Right atrium auricular region (tissue), 2 donors: ENCODE data around the gene RPL11. TPM values are rescaled to one million over a fixed set of nuclear protein-coding genes. Genes with fewer than 3 reads are reported as not detected.
"Not testable (repeated sequence)": the region's sequence is repeated elsewhere in the genome, so short reads cannot be mapped to it uniquely, and the experiment has no call there.

Experiments used
- DNase-seq: peaks from one replicate; pipeline ENCODE4 v3.0.0-alpha.2; 2019; ENCODE audit warnings: low spot score
- H3K27ac ChIP-seq, 2 donors: fragments of 200-600 bp; sonication (generic); 1 replicate in 1 of 2; 2 replicates in 1 of 2; pipeline ENCODE4 v1.5.1; 2016 to 2019
- H3K27me3 ChIP-seq, 2 donors: fragments of 200-600 bp; sonication (generic); one replicate each; pipeline versions ENCODE4 v1.5.1 to v1.6.0; 2017 to 2019
- H3K36me3 ChIP-seq: fragments of 200-600 bp; sonication (generic); one replicate; pipeline ENCODE4 v1.5.1; 2016
- H3K4me1 ChIP-seq, 2 donors: fragments of 200-600 bp; sonication (generic); one replicate each; pipeline versions ENCODE4 v1.5.1 to v1.6.0; 2017 to 2019
- H3K4me3 ChIP-seq, 2 donors: fragments of 200-600 bp; sonication (generic); 1 replicate in 1 of 2; 2 replicates in 1 of 2; pipeline ENCODE4 v1.5.1; 2017 to 2019; ENCODE audit warnings: mild to moderate bottlenecking in 1 of 2, moderate library complexity in 1 of 2
- H3K9me3 ChIP-seq, 2 donors: fragments of 200-600 bp; sonication (generic); one replicate each; pipeline ENCODE4 v1.5.1; 2019
- CTCF ChIP-seq, 2 donors: fragments of 200-600 bp; sonication (generic); IDR thresholded peaks; one replicate each; pipeline ENCODE4 v1.5.1; 2019; ENCODE audit warnings: antibody characterized with exemption in 2 of 2
- total RNA-seq, 2 donors: library from RNA; depleted of rRNA; stranded (reverse); fragments of >200 nt; gene quantifications; one replicate each; pipeline ENCODE4 v1.1.0, GENCODE V29; 2016

The RPL11 gene
- total RNA-seq, 2 donors from 2014 or later, result 391 to 585 TPM

DNA sequence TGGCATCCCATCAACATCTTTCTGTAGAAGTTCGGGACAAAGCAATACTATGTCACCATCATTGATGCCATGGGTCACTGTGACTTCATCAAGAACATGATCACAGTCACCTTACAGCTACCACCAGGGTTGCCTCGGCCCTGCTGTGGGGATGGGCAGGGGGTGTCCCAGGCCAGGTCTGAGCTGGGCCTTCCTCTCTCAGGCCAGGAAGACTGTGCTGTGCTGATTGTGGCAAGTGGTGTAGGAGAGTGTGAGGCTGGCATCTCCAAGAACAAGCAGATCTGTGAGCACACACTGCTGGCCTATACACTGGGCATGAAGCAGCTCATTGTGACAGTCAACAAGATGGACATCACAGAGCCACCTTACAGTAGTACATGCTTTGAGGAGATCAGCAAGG, 20.9 kb upstream of the RPL11 start:
- Histone ChIP-seq H3K36me3 (no peaks in the 10 kb centered on the region), H3K4me3 (no peak overlapping the region), H3K27me3 (no peaks in the 10 kb centered on the region), H3K4me1 (no peaks in the 10 kb centered on the region), H3K27ac (no peak overlapping the region), H3K9me3 (no peaks in the 10 kb centered on the region)
- no peak for TF ChIP-seq CTCF (IDR thresholded peaks at IDR 0.05)
- no peak for DNase-seq

DNA sequence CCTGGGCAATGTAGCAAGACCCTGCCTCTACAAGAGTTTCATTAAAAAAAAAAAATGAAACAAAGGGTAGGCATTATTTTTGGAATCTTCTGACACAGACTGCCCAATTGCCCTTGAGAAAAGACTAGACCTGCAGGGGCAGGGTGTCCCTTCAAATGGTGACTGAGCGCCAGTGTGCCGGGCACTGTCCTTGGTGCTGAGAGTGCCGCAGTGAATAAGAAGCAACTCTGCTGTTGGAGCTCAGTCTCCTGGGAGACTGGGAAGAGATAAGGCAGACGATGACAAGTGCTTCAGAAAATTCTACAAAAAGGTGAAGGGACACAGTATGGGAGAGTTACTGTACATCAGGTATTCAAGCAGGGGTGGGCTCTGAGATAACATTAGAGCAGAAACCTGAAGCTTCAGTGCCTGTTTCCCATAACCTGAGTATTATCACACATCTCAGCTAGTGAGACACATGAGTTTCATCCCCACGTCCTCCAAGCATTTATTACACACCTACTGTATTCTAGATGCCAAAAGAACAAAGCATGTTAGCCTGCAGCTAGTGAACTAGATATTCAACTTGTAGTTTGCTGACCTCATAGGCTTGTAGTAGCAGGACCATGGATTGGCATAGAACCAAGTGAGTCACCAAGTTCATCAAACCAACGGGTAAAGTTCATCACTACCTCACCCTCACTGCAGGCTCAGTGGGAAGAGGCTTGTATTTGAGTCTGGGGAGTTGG, 18.4 kb upstream of the RPL11 start:
- no peak overlapping the region for H3K27ac ChIP-seq
- no peaks in the 10 kb centered on the region for H3K27me3 ChIP-seq
- H3K4me3 ChIP-seq, result no peak overlapping the region
- no peak for TF ChIP-seq CTCF (IDR thresholded peaks at IDR 0.05)
- no peak for DNase-seq
- H3K36me3 ChIP-seq, result no peaks in the 10 kb centered on the region
- no peaks in the 10 kb centered on the region for H3K9me3 ChIP-seq
- H3K4me1 ChIP-seq, result no peaks in the 10 kb centered on the region

- Histone ChIP-seq H3K36me3 (no peaks in the 10 kb centered on the region), H3K27me3 (no peaks in the 10 kb centered on the region), H3K4me1 (no peaks in the 10 kb centered on the region), H3K4me3 (no peak overlapping the region), H3K9me3 (no peaks in the 10 kb centered on the region), H3K27ac (no peak overlapping the region)
- no peak for DNase-seq
- TF ChIP-seq CTCF (IDR thresholded peaks at IDR 0.05), result no peak
These were observed 11.8 kb upstream of the RPL11 start for GRCh38 chr1:23679815-23680214.

DNA sequence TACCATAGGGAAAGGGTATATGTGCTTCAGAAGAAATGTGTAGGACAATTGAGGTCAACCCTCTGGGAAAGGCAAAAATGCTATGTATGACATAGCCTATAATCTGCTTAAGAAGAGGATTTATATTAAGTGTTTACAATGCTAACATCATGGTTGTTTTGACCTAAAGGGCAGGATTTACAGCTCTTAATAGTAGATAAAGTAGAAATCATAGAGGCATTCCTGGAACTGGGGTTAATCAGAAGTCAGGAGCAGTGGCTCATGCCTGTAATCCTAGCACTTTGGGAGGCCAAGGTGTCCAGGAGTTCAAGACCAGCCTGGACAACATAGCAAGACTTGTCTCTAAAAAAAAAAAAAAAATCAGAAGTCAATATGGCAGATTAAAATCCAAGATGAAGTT, 8.7 kb upstream of the RPL11 start:
- DNase-seq, result no peak
- TF ChIP-seq CTCF (IDR thresholded peaks at IDR 0.05), result no peak
- H3K27ac ChIP-seq, result no peak overlapping the region
- H3K9me3 ChIP-seq, result no peaks in the 10 kb centered on the region
- H3K27me3 ChIP-seq, result no peaks in the 10 kb centered on the region
- H3K4me1 ChIP-seq, result no peaks in the 10 kb centered on the region
- H3K36me3 ChIP-seq, result no peaks in the 10 kb centered on the region
- no peak overlapping the region for H3K4me3 ChIP-seq

DNA sequence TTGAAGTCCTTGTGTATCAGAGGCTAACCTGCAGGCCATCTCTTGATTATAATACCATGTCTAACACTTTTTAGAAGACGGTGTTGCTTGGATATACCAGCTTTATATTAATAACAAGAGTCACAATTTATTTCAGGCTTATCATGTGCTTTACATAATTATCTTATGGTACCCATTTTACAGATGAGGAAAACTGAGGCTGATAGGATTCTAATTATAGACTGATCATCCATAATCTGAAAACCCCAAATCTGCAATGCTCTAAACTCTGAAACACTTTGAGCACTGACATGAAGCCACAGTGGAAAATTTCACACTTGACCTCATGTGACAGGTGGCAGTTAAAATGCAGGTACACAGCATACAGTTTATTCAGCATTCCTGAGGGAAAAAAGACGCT, 7.2 kb upstream of the RPL11 start:
- H3K27me3 ChIP-seq, result no peaks in the 10 kb centered on the region
- H3K36me3 ChIP-seq, result no peaks in the 10 kb centered on the region
- no peaks in the 10 kb centered on the region for H3K4me1 ChIP-seq
- H3K9me3 ChIP-seq, result no peaks in the 10 kb centered on the region
- no peak overlapping the region for H3K27ac ChIP-seq
- no peak for DNase-seq
- no peak for TF ChIP-seq CTCF (IDR thresholded peaks at IDR 0.05)
- H3K4me3 ChIP-seq, result no peak overlapping the region

- H3K4me3 ChIP-seq, H3K36me3 ChIP-seq, DNase-seq, H3K27me3 ChIP-seq, H3K9me3 ChIP-seq, H3K4me1 ChIP-seq, H3K27ac ChIP-seq: not testable (repeated sequence)
These were observed 6.4 kb upstream of the RPL11 start for GRCh38 chr1:23685197-23685596.

GRCh38 chr1:23687680-23688079, 3.9 kb upstream of the RPL11 start:
- not testable (repeated sequence) for H3K27ac ChIP-seq, H3K27me3 ChIP-seq, H3K9me3 ChIP-seq, H3K4me1 ChIP-seq, DNase-seq, H3K4me3 ChIP-seq, H3K36me3 ChIP-seq

GRCh38 chr1:23688281-23688680, 3.3 kb upstream of the RPL11 start:
- not testable (repeated sequence) for DNase-seq, H3K4me3 ChIP-seq, H3K9me3 ChIP-seq, H3K27me3 ChIP-seq, H3K36me3 ChIP-seq, H3K27ac ChIP-seq
- H3K4me1 ChIP-seq, result peaks cover 0 to 13% of the 10 kb centered on the region in 2 donors
